ENCODE data around the gene NKD1. TPM values are rescaled to one million over a fixed set of nuclear protein-coding genes. Genes with fewer than 3 reads are reported as not detected.

The NKD1 gene
- total and polyA plus RNA-seq, 2 of the 8 experiments (the other 6 are each of a cell fraction or from before 2014, with no cell fraction given): 0.70 to 4.5 TPM

- Histone ChIP-seq H2BK15ac (ENCODE audit: low read length) (no peak overlapping the region), H3K79me1 (ENCODE audit: low read depth, low read length) (no peaks in the 10 kb centered on the region), H3K23ac (ENCODE audit: insufficient read length) (no peak overlapping the region), H3K23me2 (ENCODE audit: low read depth, low read length) (no peaks in the 10 kb centered on the region), H2BK20ac (ENCODE audit: low read length) (no peak overlapping the region), H4K5ac (ENCODE audit: insufficient read length, low read depth, low read length) (no peak overlapping the region), H4K20me1 (replicated peaks in 1 of 2; ENCODE audit: control insufficient read depth in 1 of 2, insufficient read depth in 2 of 2, low read length in 2 of 2) (no peaks in the 10 kb centered on the region), H4K91ac (replicated peaks; ENCODE audit: insufficient read length, low read length) (no peak overlapping the region), H3K4me1 (replicated peaks in 1 of 4; ENCODE audit: control insufficient read depth in 3 of 4, insufficient read depth in 4 of 4, low read length in 3 of 4) (peaks cover 0 to 7% (median 2%) of the 10 kb centered on the region in 4 experiments; a peak in 4 of 7 replicates), H3K14ac (ENCODE audit: insufficient read length) (no peak overlapping the region), H2BK120ac (replicated peaks; ENCODE audit: low read depth, low read length) (no peak overlapping the region), H3K79me2 (ENCODE audit: control insufficient read depth in 1 of 2, insufficient read depth in 2 of 2, low read length in 2 of 2) (no peaks in the 10 kb centered on the region), H3K27me3 (replicated peaks in 1 of 4; ENCODE audit: control insufficient read depth in 3 of 4, extremely low read depth in 1 of 4, insufficient read depth in 3 of 4, low read length in 3 of 4) (no peaks in the 10 kb centered on the region; a peak in 1 of 7 replicates), H2AFZ (ENCODE audit: low read length) (no peak overlapping the region), H2BK5ac (ENCODE audit: low read depth, low read length) (no peak overlapping the region), H3K4ac (replicated peaks; ENCODE audit: insufficient read length, low read depth, low read length) (no peak overlapping the region), H2BK12ac (ENCODE audit: low read depth, low read length) (no peak overlapping the region), H3K36me3 (ENCODE audit: control insufficient read depth in 2 of 4, insufficient read depth in 4 of 4, low read length in 3 of 4) (no peaks in the 10 kb centered on the region), H3K9ac (replicated peaks in 1 of 4; ENCODE audit: extremely low read depth in 1 of 4, low read depth in 3 of 4, low read length in 3 of 4) (no peak overlapping the region), H3K27ac (ENCODE audit: low read depth, low read length) (no peak overlapping the region), H3K4me3 (ENCODE audit: extremely low read depth in 1 of 4, insufficient read depth in 2 of 4, low read depth in 3 of 4, low read length in 4 of 4) (no peak overlapping the region), H3K18ac (ENCODE audit: extremely low read depth, low read length) (no peak overlapping the region), H3K4me2 (ENCODE audit: insufficient read depth in 1 of 2, low read depth in 2 of 2, low read length in 2 of 2) (no peak overlapping the region), H4K8ac (ENCODE audit: extremely low read depth, insufficient read depth, low read length) (no peak overlapping the region), H2AK5ac (ENCODE audit: low read depth, low read length) (no peak overlapping the region), H3K56ac (replicated peaks; ENCODE audit: insufficient read length, low read depth, low read length) (no peak overlapping the region), H3K9me3 (ENCODE audit: insufficient read depth in 2 of 2, low read depth in 1 of 2, low read length in 1 of 2) (peaks cover under 1% of the 10 kb centered on the region in 2 experiments; a peak in 2 of 4 replicates)
- 93% methylated on average over 10 of the region's 10 CpGs; no CpG with 5 or more reads in 1 of the 2 experiments for WGBS, 2 experiments (ENCODE audit: extremely low coverage in 1 of 2, insufficient coverage in 1 of 2, insufficient read length in 1 of 2, insufficient replicate concordance in 2 of 2, low coverage in 1 of 2, low lambda C conversion rate in 2 of 2, missing lambda C conversion rate in 1 of 2)
- DNase-seq (ENCODE audit: low read depth in 1 of 2, low spot score in 2 of 2) (no peak), FAIRE-seq (no peak)
- ChIA-PET POLR2A (ENCODE audit: partially characterized antibody) (no interaction called here), CTCF (ENCODE audit: partially characterized antibody) (interaction anchor here (1.1 kb wide), 1 partner anchor 14 kb away, joined by 3 read pairs; no protein-coding TSS in a partner anchor)
- TF ChIP-seq SRF (IDR thresholded peaks at IDR 0.05; ENCODE audit: low read depth, low read length): no peak
- no peak for TF ChIP-seq TAF1 (IDR thresholded peaks at IDR 0.05; ENCODE audit: low read depth, low read length)
- no peak for TF ChIP-seq CEBPB (IDR thresholded peaks at IDR 0.05; ENCODE audit: low read depth, low read length)
- TF ChIP-seq SUZ12 (IDR thresholded peaks at IDR 0.05; ENCODE audit: low read length): no peak
- TF ChIP-seq USF2 (IDR thresholded peaks at IDR 0.05; ENCODE audit: low read length): no peak
- TF ChIP-seq ASH2L (IDR thresholded peaks at IDR 0.05; ENCODE audit: low read length): no peak
- TF ChIP-seq HDAC6 (IDR thresholded peaks at IDR 0.05; ENCODE audit: low read depth, low read length): no peak
- no peak for TF ChIP-seq SP2 (IDR thresholded peaks at IDR 0.05; ENCODE audit: low read length)
- no peak for TF ChIP-seq YY1 (IDR thresholded peaks at IDR 0.05; ENCODE audit: low read depth, low read length)
- no peak for TF ChIP-seq RFX5 (IDR thresholded peaks at IDR 0.05; ENCODE audit: borderline replicate concordance, low read depth, low read length)
These were observed 13.6 kb upstream of the NKD1 start for GRCh38 chr16:50534556-50534955.

All from H1 (cell line).